Keratinocyte (primary cell): Measurements from ENCODE around the gene SPTLC2.
A peak's percentile ranks its signal among the peaks of the same experiment; 100 is the strongest.

Source experiments
- CTCF ChIP-seq, 3 experiments: IDR thresholded peaks in 1 of 3; conservative IDR thresholded peaks in 1 of 3; optimal IDR thresholded peaks in 1 of 3; 2 replicates in 2 of 3; 3 replicates in 1 of 3; pipeline versions ENCODE3 to v1.5.1; 2011; ENCODE audit warnings: low read length in 3 of 3, mild to moderate bottlenecking in 3 of 3, moderate library complexity in 2 of 3, control low read depth in 1 of 3, inconsistent platforms in 1 of 3; ENCODE audit not compliant: insufficient read depth in 2 of 3; ENCODE audit errors: extremely low read depth in 1 of 3
- EZH2 ChIP-seq: IDR thresholded peaks from one replicate; pipeline ENCODE4 v1.6.1; 2012; ENCODE audit warnings: inconsistent platforms, mild to moderate bottlenecking, low read length, moderate library complexity

GRCh38 chr14:77459072-77459723, 157.2 kb downstream of the SPTLC2 start:
- TF ChIP-seq CTCF (optimal IDR thresholded peaks at IDR 0.05 in 1 of 3, IDR thresholded peaks at IDR 0.05 in 1 of 3, conservative IDR thresholded peaks at IDR 0.05 in 1 of 3; ENCODE audit: extremely low read depth in 1 of 3, insufficient read depth in 2 of 3, low read length in 3 of 3), result peak; percentile 55 to 79 (median 68)
- TF ChIP-seq EZH2, result no peak
